PC-3 (cell line): Measurements from ENCODE around the gene CMTM2. TPM values are rescaled to one million over a fixed set of nuclear protein-coding genes. Genes with fewer than 3 reads are reported as not detected.

Experiments used
- ATAC-seq: fragments of 200-7000 bp; cut with Tn5 transposase; 2 replicates; pipeline ENCODE4 v1.9.1; 2020; ENCODE audit warnings: mild to moderate bottlenecking, moderate library complexity
- BruUV-seq: library from RNA; stranded (reverse); fragments of 400-500 nt; replicated peaks from 2 replicates; lab custom pipeline; 2021; lab: Mats Ljungman, UMichigan
- CTCF ChIA-PET: fragments of 300-600 bp; sonication (Branson Sonifier 250); formaldehyde crosslinking; loops from one replicate; lab custom pipeline; 2022; ENCODE audit warnings: antibody characterized with exemption; lab: Charles Lee
- POLR2A ChIA-PET: fragments of 300-600 bp; sonication (Branson Sonifier 250); formaldehyde crosslinking; loops from one replicate; lab custom pipeline; 2022; ENCODE audit warnings: antibody characterized with exemption; ENCODE audit not compliant: unreplicated experiment; lab: Charles Lee
- DNase-seq: peaks from one replicate; pipeline ENCODE4 v3.0.0-alpha.2; 2015
- H2AFZ ChIP-seq: fragments of 300-600 bp; sonication (generic); 2 replicates; pipeline ENCODE4 v1.6.0; 2016; ENCODE audit warnings: antibody characterized with exemption, low read length
- H3F3A ChIP-seq: fragments of 300-600 bp; sonication (generic); one replicate; pipeline ENCODE4 v1.6.0; 2017; ENCODE audit warnings: antibody characterized with exemption, low read length, control low read depth, mild to moderate bottlenecking; ENCODE audit not compliant: unreplicated experiment
- H3K27ac ChIP-seq: fragments of 300-600 bp; sonication (generic); 2 replicates; pipeline ENCODE4 v1.5.1; 2016; ENCODE audit warnings: mild to moderate bottlenecking, low read length
- H3K27me3 ChIP-seq: fragments of 300-600 bp; sonication (generic); 2 replicates; pipeline ENCODE4 v1.6.1; 2016; ENCODE audit warnings: low read length, mixed read lengths
- H3K36me3 ChIP-seq: fragments of 300-600 bp; sonication (generic); 2 replicates; pipeline ENCODE4 v1.6.1; 2016; ENCODE audit warnings: low read depth, mixed run types, low read length, mixed read lengths
- H3K4me1 ChIP-seq: fragments of 300-600 bp; sonication (generic); 2 replicates; pipeline ENCODE4 v1.5.1; 2016; ENCODE audit warnings: low read length; ENCODE audit not compliant: insufficient read depth
- H3K4me2 ChIP-seq: fragments of 300-600 bp; sonication (generic); 2 replicates; pipeline ENCODE4 v1.6.0; 2016; ENCODE audit warnings: low read length
- H3K4me3 ChIP-seq: fragments of 300-600 bp; sonication (generic); 2 replicates; pipeline ENCODE4 v1.5.1; 2016; ENCODE audit warnings: mild to moderate bottlenecking, low read length, mixed read lengths
- H3K79me2 ChIP-seq: fragments of 300-600 bp; sonication (generic); 2 replicates; pipeline ENCODE4 v1.6.1; 2017; ENCODE audit warnings: low read length, mixed read lengths
- H3K9ac ChIP-seq: fragments of 300-600 bp; sonication (generic); 2 replicates; pipeline ENCODE4 v1.6.0; 2016; ENCODE audit warnings: mild to moderate bottlenecking, low read length
- H3K9me2 ChIP-seq: fragments of 300-600 bp; sonication (generic); replicated peaks from 2 replicates; pipeline ENCODE4 v1.6.1; 2016; ENCODE audit warnings: mixed run types, low read length, mixed read lengths
- H3K9me3 ChIP-seq: fragments of 300-600 bp; sonication (generic); 2 replicates; pipeline ENCODE4 v1.6.1; 2016; ENCODE audit warnings: low read length, mixed read lengths
- H4K20me1 ChIP-seq: fragments of 300-600 bp; sonication (generic); 2 replicates; pipeline ENCODE4 v1.6.1; 2016; ENCODE audit warnings: low read length, mixed read lengths
- CTCF ChIP-seq: fragments of 300-600 bp; sonication (generic); conservative IDR thresholded peaks from 2 replicates; pipeline ENCODE4 v1.5.1; 2017; ENCODE audit warnings: antibody characterized with exemption, low read depth, mild to moderate bottlenecking, low read length
- EZH2 ChIP-seq: fragments of 300-600 bp; sonication (generic); IDR thresholded peaks from one replicate; pipeline ENCODE4 v1.6.1; 2017; ENCODE audit warnings: antibody characterized with exemption, mild to moderate bottlenecking, low read length; ENCODE audit not compliant: unreplicated experiment
- EZH2phosphoT487 ChIP-seq: fragments of 300-600 bp; sonication (generic); IDR thresholded peaks from 2 replicates; pipeline ENCODE4 v1.6.1; 2018; ENCODE audit warnings: mild to moderate bottlenecking, antibody characterized with exemption, low read length, borderline replicate concordance
- intact Hi-C: fragments of 100-400 bp; cut with micrococcal nuclease; formaldehyde crosslinking; loops from 2 replicates; pipeline ENCODE4 v1.9.0; 2023
- total RNA-seq: library from RNA; depleted of rRNA; stranded (reverse); fragments of >200 nt; gene quantifications from 2 replicates; pipeline ENCODE4 v1.2.3, GENCODE V29; 2014

Gene CMTM2
- total RNA-seq, 1 experiment from 2014 or later = not detected

DNA sequence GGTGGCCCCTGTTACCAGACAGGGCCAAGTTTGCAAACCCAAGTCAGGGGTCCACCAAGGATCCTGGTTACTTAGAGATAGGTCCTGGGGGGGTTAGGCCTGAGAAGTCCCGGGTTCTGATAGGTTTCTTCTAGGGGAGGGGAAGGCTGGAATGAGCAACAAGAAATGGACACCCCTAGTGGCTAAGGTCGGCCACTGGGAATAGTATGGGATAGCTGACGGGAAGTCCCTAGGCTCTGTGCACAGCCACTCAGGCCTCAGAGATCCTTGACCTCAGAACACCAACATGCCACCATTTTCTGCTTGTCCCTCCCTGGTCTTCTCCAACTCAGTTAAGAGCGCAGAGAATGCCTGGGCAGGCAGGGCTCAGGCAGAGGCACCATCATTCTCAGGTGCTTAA lies 42.7 kb upstream of the CMTM2 start:
- CTCF ChIA-PET = no interaction called here
- no TSS peak for BruUV-seq

GRCh38 chr16:66537236-66537635 lies 42.0 kb upstream of the CMTM2 start:
- intact Hi-C loops = no loop called here
- Histone ChIP-seq H3K36me3 (no peaks in the 10 kb centered on the region), H2AFZ (no peak overlapping the region), H3K27me3 (no peaks in the 10 kb centered on the region), H3F3A (no peaks in the 10 kb centered on the region), H3K4me3 (no peak overlapping the region), H3K79me2 (no peaks in the 10 kb centered on the region), H3K4me1 (no peaks in the 10 kb centered on the region), H3K9me2 (no peaks in the 10 kb centered on the region), H3K9ac (no peak overlapping the region), H4K20me1 (no peaks in the 10 kb centered on the region), H3K4me2 (no peak overlapping the region), H3K27ac (no peak overlapping the region), H3K9me3 (no peaks in the 10 kb centered on the region)
- ChIA-PET POLR2A (no interaction called here), CTCF (no interaction called here)
- BruUV-seq = no TSS peak
- TF ChIP-seq CTCF (no peak), EZH2 (no peak), EZH2phosphoT487 (no peak)
- ATAC-seq = no peak
- no peak for DNase-seq

More for the DNA sequence above, 42.7 kb upstream of the CMTM2 start:
- intact Hi-C loops = no loop called here
- no peaks in the 10 kb centered on the region for H3K9me2 ChIP-seq
- H3K79me2 ChIP-seq = no peaks in the 10 kb centered on the region
- no peaks in the 10 kb centered on the region for H3F3A ChIP-seq
- no peak for TF ChIP-seq CTCF
- no peak for TF ChIP-seq EZH2phosphoT487
- TF ChIP-seq EZH2 = no peak
- no peaks in the 10 kb centered on the region for H3K9me3 ChIP-seq
- no peaks in the 10 kb centered on the region for H3K36me3 ChIP-seq
- no peak overlapping the region for H3K4me3 ChIP-seq
- DNase-seq = no peak
- no peak overlapping the region for H3K4me2 ChIP-seq
- H3K27me3 ChIP-seq = no peaks in the 10 kb centered on the region
- no peak overlapping the region for H3K27ac ChIP-seq
- no peak for ATAC-seq
- no peak overlapping the region for H2AFZ ChIP-seq
- no peaks in the 10 kb centered on the region for H4K20me1 ChIP-seq
- POLR2A ChIA-PET = interaction anchor here (0.5 kb wide), 1 partner anchor 25 kb away, joined by 3 read pairs; no protein-coding TSS in a partner anchor
- H3K9ac ChIP-seq = no peak overlapping the region
- no peaks in the 10 kb centered on the region for H3K4me1 ChIP-seq

DNA sequence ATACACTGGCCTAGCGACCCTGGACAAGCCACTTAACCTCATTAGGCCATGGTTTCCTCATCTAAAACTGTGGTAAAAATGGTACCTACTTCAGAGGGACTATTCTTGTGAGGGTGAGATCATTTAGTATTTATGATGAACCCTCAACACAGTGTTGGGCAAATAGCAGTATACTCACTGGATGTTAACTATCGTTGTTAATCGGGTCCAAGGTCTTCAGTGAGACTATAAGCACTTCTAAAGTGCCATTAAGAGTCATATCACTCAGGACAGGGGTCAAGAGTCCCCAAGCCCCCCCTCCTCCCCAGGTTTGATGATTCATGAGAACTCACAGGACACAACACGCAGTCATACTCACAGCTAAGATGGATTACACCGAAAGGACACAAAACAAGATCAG lies 40.4 kb upstream of the CMTM2 start:
- no TSS peak for BruUV-seq
- Histone ChIP-seq H4K20me1 (no peaks in the 10 kb centered on the region), H3K4me2 (no peak overlapping the region), H3K9ac (no peak overlapping the region), H3K27ac (no peak overlapping the region), H3K9me2 (no peaks in the 10 kb centered on the region), H3F3A (no peaks in the 10 kb centered on the region), H3K27me3 (no peaks in the 10 kb centered on the region), H2AFZ (no peak overlapping the region), H3K4me3 (no peak overlapping the region), H3K4me1 (no peaks in the 10 kb centered on the region), H3K9me3 (no peaks in the 10 kb centered on the region), H3K79me2 (no peaks in the 10 kb centered on the region), H3K36me3 (no peaks in the 10 kb centered on the region)
- no peak for DNase-seq
- no peak for TF ChIP-seq CTCF
- no peak for TF ChIP-seq EZH2
- TF ChIP-seq EZH2phosphoT487 = no peak
- ChIA-PET POLR2A (no interaction called here), CTCF (interaction anchor here (0.6 kb wide), 1 partner anchor 11 kb away, joined by 7 read pairs; the partner anchor contains the start of gene TK2)
- intact Hi-C loops = no loop called here
- no peak for ATAC-seq
